Parathyroid adenoma (tissue), 2 donors: ENCODE measurements around the gene GLIS1.

Experiments
- H2AFZ ChIP-seq: fragments of 300-600 bp; sonication (generic); one replicate; pipeline ENCODE4 v1.7.0; 2017; ENCODE audit warnings: antibody characterized with exemption, mild to moderate bottlenecking
- H3K27ac ChIP-seq: fragments of 300-600 bp; sonication (generic); one replicate; pipeline ENCODE4 v1.7.0; 2017
- H3K27me3 ChIP-seq: fragments of 300-600 bp; sonication (generic); one replicate; pipeline ENCODE4 v1.7.0; 2017; ENCODE audit warnings: low read length; ENCODE audit not compliant: control insufficient read depth, insufficient read depth
- H3K36me3 ChIP-seq: fragments of 300-600 bp; sonication (generic); one replicate; pipeline ENCODE4 v1.7.0; 2017; ENCODE audit warnings: low read length; ENCODE audit not compliant: control insufficient read depth, insufficient read depth
- H3K4me1 ChIP-seq: fragments of 300-600 bp; sonication (generic); one replicate; pipeline ENCODE4 v1.7.0; 2017; ENCODE audit warnings: control low read depth
- H3K4me2 ChIP-seq: fragments of 300-600 bp; sonication (generic); one replicate; pipeline ENCODE4 v1.7.0; 2017; ENCODE audit warnings: low read length
- H3K4me3 ChIP-seq: fragments of 300-600 bp; sonication (generic); one replicate; pipeline ENCODE4 v1.7.0; 2017; ENCODE audit warnings: low read depth, low read length
- H3K79me2 ChIP-seq: fragments of 300-600 bp; sonication (generic); one replicate; pipeline ENCODE4 v1.7.0; 2017; ENCODE audit warnings: control low read depth
- H3K9ac ChIP-seq: fragments of 300-600 bp; sonication (generic); one replicate; pipeline ENCODE4 v1.7.0; 2017; ENCODE audit warnings: mild to moderate bottlenecking
- H3K9me3 ChIP-seq: fragments of 300-600 bp; sonication (generic); one replicate; pipeline ENCODE4 v1.7.0; 2017; ENCODE audit warnings: low read length; ENCODE audit not compliant: control insufficient read depth
- CTCF ChIP-seq: fragments of 300-600 bp; sonication (generic); IDR thresholded peaks from one replicate; pipeline ENCODE4 v1.7.0; 2017; ENCODE audit warnings: antibody characterized with exemption, mild to moderate bottlenecking
- donor health status: primary hyperparathyroidism.

GLIS1 gene

DNA sequence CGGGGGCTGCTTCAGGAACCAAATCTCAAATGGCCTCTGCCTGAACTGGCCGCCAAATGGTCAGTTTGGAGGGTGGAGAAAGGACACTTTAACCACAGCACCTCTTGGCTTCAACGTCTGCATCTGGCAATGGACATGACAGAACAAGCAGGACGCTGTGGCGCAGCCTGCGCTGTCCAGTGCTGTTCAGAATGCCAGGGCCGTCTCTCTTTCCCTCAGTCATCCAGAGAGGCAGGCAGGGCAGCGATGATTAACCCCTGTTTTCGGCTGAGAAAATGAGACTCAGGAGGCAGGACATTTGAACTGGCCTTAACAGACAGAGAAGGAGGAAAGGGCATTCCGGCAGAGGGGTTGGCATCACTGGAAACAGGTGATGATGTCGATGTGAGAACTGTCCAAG is 48.6 kb downstream of the GLIS1 start:
- Histone ChIP-seq H3K9me3 (no peaks in the 10 kb centered on the region), H3K4me1 (no peaks in the 10 kb centered on the region), H3K27me3 (no peaks in the 10 kb centered on the region), H3K79me2 (no peaks in the 10 kb centered on the region), H3K4me2 (no peak overlapping the region), H3K4me3 (no peak overlapping the region), H3K27ac (no peak overlapping the region), H3K9ac (no peak overlapping the region), H3K36me3 (no peaks in the 10 kb centered on the region), H2AFZ (no peak overlapping the region)
- TF ChIP-seq CTCF, result no peak

- H2AFZ ChIP-seq, result no peak overlapping the region
- no peak overlapping the region for H3K27ac ChIP-seq
- no peak overlapping the region for H3K4me3 ChIP-seq
- no peaks in the 10 kb centered on the region for H3K79me2 ChIP-seq
- no peaks in the 10 kb centered on the region for H3K4me1 ChIP-seq
- H3K4me2 ChIP-seq, result no peak overlapping the region
- H3K9me3 ChIP-seq, result no peaks in the 10 kb centered on the region
- H3K9ac ChIP-seq, result no peak overlapping the region
- H3K27me3 ChIP-seq, result no peaks in the 10 kb centered on the region
- TF ChIP-seq CTCF, result no peak
- no peaks in the 10 kb centered on the region for H3K36me3 ChIP-seq
Measured at GRCh38 chr1:53689736-53690326, 49.1 kb downstream of the GLIS1 start.

- Histone ChIP-seq H3K9ac (no peak overlapping the region), H3K27me3 (no peaks in the 10 kb centered on the region), H2AFZ (no peak overlapping the region), H3K79me2 (no peaks in the 10 kb centered on the region), H3K9me3 (no peaks in the 10 kb centered on the region), H3K27ac (no peak overlapping the region), H3K4me2 (no peak overlapping the region), H3K36me3 (no peaks in the 10 kb centered on the region), H3K4me3 (no peak overlapping the region), H3K4me1 (no peaks in the 10 kb centered on the region)
- TF ChIP-seq CTCF, result no peak
Measured at GRCh38 chr1:53689223-53689622, 49.7 kb downstream of the GLIS1 start.

DNA sequence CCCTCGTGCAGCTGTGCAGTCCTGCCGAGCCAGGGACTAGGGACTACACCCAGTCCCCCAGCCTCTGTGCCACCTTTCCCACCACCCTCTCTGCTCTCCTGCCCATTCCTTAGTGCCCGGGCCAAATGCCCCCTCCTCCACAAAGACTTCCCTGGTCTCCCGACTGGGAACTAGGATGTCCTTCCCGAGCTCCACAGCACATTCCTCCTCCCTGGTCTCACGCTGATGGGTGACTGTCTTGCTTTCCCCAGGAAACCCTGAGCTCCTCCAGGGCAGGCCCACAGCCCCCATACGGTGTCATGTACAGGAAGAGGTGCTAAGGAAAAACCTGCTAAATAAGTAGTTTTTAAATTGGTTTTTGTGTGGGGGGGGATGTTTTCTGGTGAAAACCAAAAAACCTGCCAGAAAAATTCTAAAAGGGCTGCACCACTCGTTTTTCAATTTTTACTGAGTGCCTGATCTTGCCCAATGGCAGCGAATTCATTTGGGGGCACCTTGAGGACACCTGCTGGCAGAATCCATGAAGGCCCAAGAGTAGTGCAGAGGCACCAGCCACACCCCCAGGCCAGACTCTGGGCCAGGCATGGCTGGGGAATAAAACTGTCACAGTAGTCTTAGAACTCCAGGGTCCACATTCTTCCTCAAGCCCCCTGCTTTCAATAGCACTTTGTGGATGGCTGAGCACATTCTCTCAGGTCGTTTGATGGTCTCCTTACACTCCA is 50.4 kb downstream of the GLIS1 start:
- no peaks in the 10 kb centered on the region for H3K4me1 ChIP-seq
- no peak for TF ChIP-seq CTCF

GRCh38 chr1:53687901-53688300 is 51.1 kb downstream of the GLIS1 start:
- Histone ChIP-seq H2AFZ (no peak overlapping the region), H3K27me3 (no peaks in the 10 kb centered on the region), H3K9me3 (no peaks in the 10 kb centered on the region), H3K27ac (no peak overlapping the region), H3K4me2 (no peak overlapping the region), H3K9ac (no peak overlapping the region), H3K79me2 (no peaks in the 10 kb centered on the region), H3K36me3 (no peaks in the 10 kb centered on the region), H3K4me3 (no peak overlapping the region), H3K4me1 (no peaks in the 10 kb centered on the region)
- TF ChIP-seq CTCF, result no peak

More for the DNA sequence above, 50.4 kb downstream of the GLIS1 start:
- H3K4me3 ChIP-seq, result no peak overlapping the region
- no peak overlapping the region for H2AFZ ChIP-seq
- no peaks in the 10 kb centered on the region for H3K36me3 ChIP-seq
- H3K27ac ChIP-seq, result no peak overlapping the region
- no peaks in the 10 kb centered on the region for H3K9me3 ChIP-seq
- no peak overlapping the region for H3K9ac ChIP-seq
- no peaks in the 10 kb centered on the region for H3K27me3 ChIP-seq
- no peak overlapping the region for H3K4me2 ChIP-seq
- no peaks in the 10 kb centered on the region for H3K79me2 ChIP-seq
